IPS DF 4.7 (cell line): ENCODE results near the gene NADK2.

Experiments
- DNase-seq: peaks from one replicate; pipeline ENCODE4 v3.0.0-alpha.2; 2013; ENCODE audit warnings: low spot score; ENCODE audit errors: extremely low read depth

Gene NADK2

GRCh38 chr5:36246036-36246800 lies 4.5 kb upstream of the NADK2 start:
- DNase-seq = no peak

DNA sequence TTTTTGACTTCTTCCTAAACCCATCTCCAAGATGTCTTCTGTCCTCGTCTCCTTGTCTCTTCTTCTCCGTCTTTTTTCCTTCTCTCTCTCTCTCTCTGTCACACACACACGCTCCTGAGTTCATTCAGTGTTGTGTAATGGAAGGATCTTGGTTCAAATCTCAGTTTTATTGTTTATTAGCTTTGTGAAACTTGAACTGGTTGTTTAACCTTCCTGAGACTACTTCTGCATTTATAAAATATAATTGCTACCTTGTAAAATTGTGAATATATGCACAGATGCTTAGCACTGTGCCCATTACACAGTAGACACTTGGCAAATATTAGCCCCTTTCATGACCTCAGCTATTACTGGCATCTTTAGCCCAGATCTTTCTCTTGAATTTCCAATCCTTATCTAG lies 2.4 kb upstream of the NADK2 start:
- DNase-seq = no peak

GRCh38 chr5:36243653-36244052 lies 1.9 kb upstream of the NADK2 start:
- no peak for DNase-seq

GRCh38 chr5:36242534-36243485 lies 1.1 kb upstream of the NADK2 start:
- DNase-seq = no peak

DNA sequence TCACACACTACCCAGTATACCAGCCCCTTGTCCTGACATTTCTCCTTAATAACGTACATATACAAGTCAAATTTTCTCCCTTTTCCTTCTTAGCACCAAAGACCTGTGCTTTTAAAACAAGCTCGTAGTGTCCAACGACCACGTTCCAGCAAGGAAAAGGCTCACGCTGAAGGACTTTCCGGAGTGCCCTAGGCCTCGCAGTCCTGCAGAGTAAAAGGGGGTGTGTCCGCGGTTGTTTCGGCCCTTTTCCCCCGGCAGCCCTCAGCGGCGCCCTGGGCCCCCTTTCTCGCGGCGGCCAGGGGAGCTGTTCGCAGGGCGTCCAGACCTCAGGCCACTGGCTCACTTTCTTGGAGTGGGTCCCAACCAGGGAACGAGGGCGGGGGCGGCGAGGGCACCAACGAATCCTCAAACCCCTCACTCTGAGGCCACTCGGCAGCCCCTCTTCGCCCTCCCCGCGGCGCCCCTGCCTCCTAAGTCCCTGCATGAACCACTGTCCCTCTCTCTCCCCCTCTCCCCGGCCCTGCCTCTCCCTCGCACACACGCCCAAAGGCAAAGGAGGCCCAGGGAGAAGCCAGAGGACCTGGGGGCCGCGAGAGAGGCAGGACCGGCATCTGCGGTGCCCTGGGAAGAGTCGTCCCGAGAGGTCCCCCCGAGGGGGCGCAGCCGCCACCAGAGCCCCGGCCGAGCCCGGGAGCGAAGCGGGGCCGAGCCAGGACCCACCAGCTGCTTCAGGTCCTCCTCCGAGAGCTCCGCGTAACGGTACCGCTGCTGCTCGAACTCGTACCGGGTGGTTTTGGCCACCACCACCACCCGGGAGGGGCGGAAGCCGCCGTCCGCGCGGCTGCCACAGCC lies 720 bp downstream of the NADK2 start:
- no peak for DNase-seq

- no peak for DNase-seq
Observed at GRCh38 chr5:36239370-36240293, 2.1 kb downstream of the NADK2 start.

DNA sequence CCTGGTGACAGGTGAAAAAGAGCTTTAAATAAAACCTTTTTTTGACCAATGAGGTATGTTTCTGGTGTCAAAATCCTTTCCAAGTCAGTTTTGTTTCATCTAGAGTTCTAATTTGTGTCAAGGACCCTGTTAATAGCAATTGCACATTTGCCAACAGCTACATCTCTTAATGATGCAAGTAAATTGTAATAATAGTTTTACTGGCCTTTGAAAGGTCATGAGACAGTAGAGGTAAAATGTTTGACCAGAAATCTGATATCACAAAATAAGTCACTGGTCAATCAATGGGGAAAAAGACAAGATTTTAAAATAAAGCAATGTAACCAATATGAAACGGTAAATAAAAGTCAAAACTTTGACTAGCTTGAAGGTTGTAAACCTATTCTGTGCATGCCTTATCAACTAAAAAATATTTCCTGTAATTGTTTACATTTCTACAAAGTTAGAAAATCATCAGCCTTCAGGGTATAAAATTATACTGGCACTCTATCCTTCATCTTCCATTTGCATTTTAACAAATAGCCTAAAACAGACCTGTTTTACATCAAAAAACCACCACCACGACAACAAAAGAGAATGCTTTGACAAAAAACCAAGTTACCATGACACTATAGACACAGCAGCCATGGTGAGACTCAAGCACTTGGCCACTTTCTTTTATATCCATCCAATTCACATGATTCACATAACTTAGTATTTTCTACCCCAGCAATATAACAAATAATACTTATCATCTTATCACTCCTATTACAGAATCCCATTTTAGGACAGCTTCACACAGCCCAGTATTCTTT lies 3.0 kb downstream of the NADK2 start:
- DNase-seq = no peak

- DNase-seq = no peak
Observed at GRCh38 chr5:36237751-36238150, 4.0 kb downstream of the NADK2 start.

DNA sequence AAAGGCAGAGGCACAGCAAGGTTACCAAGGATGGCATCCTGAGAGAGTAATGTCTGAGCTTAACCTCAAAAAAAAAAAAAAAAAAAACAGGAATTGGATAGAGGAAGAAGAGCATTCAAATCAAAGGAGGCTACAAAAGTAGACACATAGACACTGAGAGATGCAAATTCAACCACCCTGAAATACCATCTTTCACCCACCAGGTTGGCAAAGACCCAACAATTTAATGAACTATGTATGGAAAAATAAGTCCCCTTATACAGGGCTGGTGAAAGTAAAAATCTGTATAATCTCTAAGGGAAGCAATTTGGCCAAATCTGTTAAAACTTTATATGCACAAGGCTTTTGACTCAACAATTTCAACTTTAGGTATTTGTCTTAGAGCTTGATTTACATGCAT lies 4.9 kb downstream of the NADK2 start:
- no peak for DNase-seq

DNA sequence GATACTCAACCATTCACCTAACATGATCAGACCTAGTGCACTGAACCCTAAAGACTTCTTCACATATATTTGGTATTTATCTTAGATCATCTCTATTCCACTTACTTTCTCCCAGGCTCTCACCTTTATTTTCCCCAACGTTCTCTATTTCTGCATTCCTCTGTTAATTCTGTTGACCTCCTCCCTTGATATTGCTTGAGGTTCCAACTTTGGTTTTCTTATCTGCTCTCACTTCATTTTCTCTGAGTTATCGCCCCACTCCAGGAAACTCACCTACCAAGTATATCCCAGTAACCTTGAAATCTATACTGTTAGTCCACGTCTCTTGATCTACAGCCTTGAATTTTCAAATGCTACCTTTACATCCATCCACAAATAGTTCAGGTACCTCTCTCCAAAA lies 9.2 kb downstream of the NADK2 start:
- no peak for DNase-seq

DNA sequence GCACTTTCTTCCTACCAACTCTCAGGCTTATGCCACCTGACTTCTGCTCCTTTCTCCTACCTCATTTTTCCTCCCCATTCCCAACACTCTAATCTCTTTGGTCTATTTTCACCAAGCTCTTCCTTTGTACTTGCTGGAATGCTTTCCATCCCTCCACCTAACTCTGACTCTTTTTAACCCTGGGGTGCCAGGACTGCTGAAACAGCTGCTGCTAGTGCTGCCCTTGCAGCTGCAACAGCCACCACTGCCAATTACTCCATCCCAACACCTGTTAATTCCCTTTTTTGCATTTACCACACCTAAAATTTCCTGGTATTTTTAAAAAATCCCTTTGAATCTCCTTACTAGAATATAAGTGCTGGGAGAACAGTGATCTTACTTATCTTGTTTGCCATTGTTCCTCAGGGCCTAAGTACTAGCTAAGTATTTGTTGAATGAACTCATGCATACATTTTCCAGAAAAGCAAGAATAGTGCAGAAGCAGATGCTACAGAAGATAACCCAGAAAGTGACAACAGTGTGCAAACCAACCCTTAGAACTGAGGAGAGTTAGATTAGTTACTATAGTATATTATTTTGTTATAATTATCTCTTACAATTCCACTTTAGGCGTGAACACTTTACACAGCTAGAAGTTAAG lies 11.5 kb downstream of the NADK2 start:
- DNase-seq = no peak

GRCh38 chr5:36228505-36228904 lies 13.2 kb downstream of the NADK2 start:
- DNase-seq = no peak

GRCh38 chr5:36227046-36227445 lies 14.7 kb downstream of the NADK2 start:
- no peak for DNase-seq

- DNase-seq = no peak
Observed at GRCh38 chr5:36222620-36223019, 19.1 kb downstream of the NADK2 start.

GRCh38 chr5:36217988-36218387 lies 23.7 kb downstream of the NADK2 start:
- DNase-seq = no peak

DNA sequence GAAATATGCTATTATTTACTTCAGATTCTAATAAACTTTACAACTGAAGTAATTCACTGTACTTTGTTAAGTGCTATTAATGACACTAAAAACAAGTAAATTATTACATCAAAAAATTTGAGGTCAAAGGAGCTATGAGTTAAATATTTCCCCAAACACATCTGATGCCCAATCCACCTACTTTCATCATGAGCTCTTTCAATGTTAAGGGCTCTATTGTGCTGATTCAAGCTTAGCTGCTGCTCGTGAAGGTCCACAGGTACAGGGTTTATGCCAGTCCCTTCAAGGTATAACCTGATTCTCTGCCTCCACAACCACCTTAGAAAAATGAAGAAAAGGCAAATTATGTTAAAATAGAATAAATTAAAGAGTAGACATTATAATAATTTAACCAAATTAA lies 24.2 kb downstream of the NADK2 start:
- DNase-seq = no peak

DNA sequence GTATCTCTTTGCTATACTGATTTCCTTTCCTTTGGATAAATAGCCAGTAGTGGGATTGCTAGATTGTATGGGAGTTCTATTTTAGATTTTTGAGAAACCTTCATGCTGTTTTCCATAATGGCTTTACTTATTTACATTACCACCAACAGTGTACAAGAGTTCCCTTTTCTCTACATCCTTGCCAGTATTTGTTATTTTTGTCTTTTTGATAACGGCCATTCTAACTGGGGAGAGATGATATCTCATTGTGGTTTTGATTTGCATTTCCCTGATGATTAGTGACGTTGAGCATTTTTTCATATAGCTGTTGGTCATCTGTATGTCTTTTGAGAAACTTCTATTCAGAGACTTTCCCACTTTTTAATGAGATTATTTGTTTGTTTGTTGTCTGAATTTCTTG lies 25.8 kb downstream of the NADK2 start:
- DNase-seq = no peak

GRCh38 chr5:36214436-36214835 lies 27.3 kb downstream of the NADK2 start:
- no peak for DNase-seq

GRCh38 chr5:36209664-36210063 lies 32.1 kb downstream of the NADK2 start:
- no peak for DNase-seq
